GM20000 (cell line): ENCODE results near the gene VEPH1.

Source experiments
- DNase-seq: peaks from one replicate; pipeline ENCODE4 v3.0.0; 2012; ENCODE audit warnings: low spot score
- CTCF ChIP-seq: IDR thresholded peaks from 2 replicates; pipeline ENCODE4 v1.5.1; 2012; ENCODE audit warnings: mild to moderate bottlenecking, control low read depth; ENCODE audit errors: extremely low read depth, missing control alignments

The VEPH1 gene

GRCh38 chr3:157239082-157239704 lies 264.0 kb downstream of the VEPH1 start:
- DNase-seq: peak; percentile 73
- peak; percentile 98 for TF ChIP-seq CTCF

DNA sequence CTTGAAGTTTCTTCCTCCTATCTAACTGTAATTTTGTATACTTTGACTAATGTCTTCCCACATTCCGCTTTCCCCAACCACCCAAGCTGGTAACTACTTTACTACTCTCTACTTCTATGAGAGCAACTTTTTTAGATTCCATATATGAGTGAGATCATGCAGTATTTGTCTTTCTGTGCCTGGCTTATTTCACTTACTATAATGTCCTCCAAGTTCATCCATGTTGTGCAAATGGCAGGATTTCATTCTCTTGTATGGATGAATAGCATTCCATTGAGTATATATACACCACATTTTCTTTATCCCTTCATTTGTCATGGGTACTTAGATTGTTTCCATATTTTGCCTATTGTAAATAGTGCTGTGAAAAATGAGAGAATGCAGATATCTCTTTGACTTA lies 264.8 kb downstream of the VEPH1 start:
- no peak for DNase-seq
- no peak for TF ChIP-seq CTCF

GRCh38 chr3:157237886-157238285 lies 265.3 kb downstream of the VEPH1 start:
- TF ChIP-seq CTCF: no peak
- no peak for DNase-seq

DNA sequence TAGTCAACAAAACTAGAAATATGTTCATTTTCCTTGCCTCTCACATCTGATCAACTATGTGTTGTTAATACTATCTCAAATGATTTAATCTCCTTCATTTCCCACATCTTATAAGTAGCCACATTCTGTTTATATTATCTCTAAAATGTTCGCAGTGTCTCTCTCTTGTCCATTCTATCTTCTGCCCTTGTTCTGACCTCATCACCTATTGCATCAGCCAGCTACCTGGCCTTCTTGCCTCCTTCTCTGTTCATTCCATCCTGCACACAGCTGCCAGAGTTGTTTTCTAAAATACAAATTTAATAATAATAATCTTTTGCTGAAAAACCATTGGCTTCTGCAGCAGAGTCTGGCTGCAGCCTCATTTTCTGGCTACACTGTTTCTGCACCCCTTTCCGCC lies 267.9 kb downstream of the VEPH1 start:
- TF ChIP-seq CTCF: no peak
- no peak for DNase-seq

DNA sequence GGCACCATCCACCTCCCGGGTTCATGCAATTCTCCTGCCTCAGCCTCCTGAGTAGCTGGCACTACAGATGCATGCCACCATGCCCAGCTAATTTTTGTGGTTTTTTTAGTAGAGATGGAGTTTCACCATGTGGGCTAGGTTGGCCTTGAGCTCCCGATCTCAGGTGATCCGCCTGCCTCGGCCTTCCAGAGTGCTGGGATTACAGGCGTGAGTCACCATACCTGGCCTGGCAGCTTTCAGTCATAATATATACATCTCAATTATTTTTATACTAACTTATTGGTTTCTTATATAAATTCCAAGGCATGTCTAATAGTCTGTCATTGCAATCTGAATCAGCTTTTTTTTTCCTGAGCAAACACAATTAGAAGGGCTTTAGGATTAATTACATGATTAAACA lies 269.3 kb downstream of the VEPH1 start:
- no peak for DNase-seq
- TF ChIP-seq CTCF: no peak

GRCh38 chr3:157232141-157232540 lies 271.1 kb downstream of the VEPH1 start:
- no peak for TF ChIP-seq CTCF
- DNase-seq: no peak

DNA sequence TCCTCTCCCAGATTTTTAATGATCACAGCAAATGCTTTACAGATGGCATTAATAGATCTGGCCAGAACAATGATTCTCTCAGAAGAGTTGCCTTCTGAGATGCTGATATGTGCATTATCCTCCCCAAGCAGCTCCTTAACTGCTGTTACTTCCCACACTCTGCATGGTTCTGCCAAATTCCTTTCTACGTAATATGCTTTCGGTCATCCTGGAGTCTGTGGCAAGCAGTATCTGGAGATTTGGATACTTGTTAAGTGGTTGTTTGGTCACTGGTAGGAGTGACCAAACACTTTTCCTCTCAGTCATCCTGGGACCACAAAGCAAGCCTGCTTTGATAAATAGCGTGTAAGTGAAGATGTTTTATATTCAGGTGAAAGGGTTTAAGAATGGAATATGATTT lies 272.1 kb downstream of the VEPH1 start:
- no peak for DNase-seq
- no peak for TF ChIP-seq CTCF
